Stimulated activated CD4-positive, alpha-beta T cell treated with anti-CD3 and anti-CD28 coated beads, TNF-alpha, amount 100 ng/mL, for 24 hours (primary cell): Measurements from ENCODE around the gene SLC29A2.
A peak's percentile ranks its signal among the peaks of the same experiment; 100 is the strongest.
"Not testable (repeated sequence)": the region's sequence is repeated elsewhere in the genome, so short reads cannot be mapped to it uniquely, and the experiment has no call there.

Experiments used
- DNase-seq, 3 experiments: peaks; one replicate each; pipeline ENCODE4 v3.0.0-alpha.2; 2020; ENCODE audit warnings: low read depth in 3 of 3

Gene SLC29A2

DNA sequence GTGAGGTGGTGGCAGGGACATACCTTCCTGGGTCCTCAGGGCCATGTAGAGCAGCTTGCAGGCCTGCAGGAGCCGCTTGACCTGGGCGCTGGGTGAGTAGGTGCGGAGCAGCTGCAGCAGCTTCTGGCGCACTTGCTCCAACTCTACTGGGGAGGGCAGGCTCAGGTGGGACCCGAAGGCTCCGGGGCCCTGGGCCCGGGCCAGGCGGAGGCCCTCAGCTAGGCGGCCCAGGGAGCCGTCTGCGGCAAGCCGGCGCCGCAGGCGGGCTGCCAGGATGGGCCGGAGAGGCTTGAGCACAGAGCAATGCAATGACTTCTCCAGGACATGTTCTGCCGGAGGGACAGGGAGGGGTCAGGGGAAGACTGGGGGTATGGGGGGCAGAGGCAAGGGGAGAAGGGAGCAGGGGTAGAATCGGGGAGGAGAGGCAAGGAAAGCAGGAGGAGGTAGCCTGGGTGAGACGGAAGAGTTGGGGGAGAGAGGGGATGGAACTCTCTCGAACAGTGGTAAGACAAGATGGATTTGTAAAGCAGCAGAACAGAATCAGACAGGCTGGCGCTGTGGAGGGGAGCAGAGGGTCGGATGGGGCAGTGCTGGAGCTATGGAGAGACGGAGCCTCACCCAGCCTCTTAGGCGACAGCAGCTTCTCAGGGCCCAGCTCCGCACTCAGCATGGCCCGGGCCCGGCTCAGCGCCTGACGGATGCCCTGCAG lies 37.5 kb downstream of the SLC29A2 start:
- DNase-seq: no peak

DNA sequence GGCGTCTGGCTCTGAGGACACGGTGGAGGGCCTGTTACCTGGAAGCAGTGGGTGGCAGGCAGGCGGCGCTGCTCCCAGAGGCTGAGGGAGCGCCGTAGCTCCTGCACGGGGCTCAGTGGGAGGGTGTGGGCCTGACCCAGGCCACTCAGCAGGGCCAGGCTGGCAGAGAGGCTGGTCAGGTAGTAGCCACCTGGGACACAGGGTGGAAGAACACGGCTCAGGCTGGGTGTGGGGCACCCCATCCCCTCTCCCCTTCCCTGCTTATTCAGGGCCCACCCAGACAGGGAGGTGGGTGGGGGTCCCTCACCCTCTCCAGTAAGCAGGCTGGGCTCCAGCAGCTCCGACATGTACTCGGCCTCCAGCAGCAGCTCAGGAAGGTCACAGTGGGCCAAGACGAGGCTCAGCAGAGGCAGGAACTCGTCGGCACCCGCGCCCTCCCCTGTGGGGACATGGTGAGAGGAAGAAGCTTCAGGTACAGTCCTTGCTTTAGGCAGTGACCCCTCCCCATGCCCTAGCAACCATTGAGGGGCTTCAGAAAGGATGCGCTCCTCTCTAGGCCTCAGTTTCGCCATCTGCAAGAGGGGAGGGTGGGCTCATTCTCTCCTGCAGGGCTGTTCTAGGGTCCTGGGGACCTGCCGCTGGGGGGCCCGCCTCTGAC lies 38.2 kb downstream of the SLC29A2 start:
- no peak for DNase-seq

DNA sequence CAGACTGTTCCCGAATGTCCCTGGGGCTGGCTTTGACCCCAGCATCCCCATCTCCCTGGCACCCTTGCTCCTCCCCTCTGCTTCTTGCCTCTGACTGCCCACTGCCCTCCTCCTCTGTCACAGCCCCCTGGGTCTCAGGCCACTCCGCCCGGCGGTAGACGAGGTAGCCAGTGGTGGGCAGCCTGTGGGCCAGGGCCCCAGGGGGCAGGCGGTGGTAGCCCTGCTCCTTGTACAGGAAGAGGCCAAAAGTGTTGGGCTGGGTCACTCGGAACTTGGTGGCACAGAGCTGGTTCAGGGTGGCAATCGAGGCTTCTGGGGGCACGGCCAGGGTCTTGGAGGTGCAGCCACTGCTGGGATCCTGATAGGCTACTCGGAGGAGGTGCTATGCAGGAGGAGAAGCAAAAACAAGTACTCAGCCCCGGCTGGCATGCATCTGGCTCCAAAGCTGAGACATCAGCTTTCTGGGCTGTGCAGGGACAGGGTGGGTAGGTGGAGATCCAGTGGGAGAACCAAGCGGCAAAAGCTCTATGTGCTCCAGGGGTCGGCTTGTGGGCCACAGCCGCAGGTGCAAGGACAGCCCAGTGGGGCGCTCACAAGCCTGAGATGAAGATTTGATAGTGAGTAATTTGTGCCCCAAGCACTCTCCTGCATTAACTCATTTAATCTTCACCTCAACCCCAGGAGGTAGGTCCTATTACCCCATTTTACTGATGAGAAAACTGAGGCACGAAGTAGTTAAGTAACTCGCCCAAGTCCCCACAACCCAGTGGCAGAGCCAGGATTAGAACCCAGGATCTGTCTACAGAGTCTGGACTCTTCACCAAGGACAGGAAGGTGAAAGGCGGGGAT lies 39.0 kb downstream of the SLC29A2 start:
- DNase-seq: no peak

DNA sequence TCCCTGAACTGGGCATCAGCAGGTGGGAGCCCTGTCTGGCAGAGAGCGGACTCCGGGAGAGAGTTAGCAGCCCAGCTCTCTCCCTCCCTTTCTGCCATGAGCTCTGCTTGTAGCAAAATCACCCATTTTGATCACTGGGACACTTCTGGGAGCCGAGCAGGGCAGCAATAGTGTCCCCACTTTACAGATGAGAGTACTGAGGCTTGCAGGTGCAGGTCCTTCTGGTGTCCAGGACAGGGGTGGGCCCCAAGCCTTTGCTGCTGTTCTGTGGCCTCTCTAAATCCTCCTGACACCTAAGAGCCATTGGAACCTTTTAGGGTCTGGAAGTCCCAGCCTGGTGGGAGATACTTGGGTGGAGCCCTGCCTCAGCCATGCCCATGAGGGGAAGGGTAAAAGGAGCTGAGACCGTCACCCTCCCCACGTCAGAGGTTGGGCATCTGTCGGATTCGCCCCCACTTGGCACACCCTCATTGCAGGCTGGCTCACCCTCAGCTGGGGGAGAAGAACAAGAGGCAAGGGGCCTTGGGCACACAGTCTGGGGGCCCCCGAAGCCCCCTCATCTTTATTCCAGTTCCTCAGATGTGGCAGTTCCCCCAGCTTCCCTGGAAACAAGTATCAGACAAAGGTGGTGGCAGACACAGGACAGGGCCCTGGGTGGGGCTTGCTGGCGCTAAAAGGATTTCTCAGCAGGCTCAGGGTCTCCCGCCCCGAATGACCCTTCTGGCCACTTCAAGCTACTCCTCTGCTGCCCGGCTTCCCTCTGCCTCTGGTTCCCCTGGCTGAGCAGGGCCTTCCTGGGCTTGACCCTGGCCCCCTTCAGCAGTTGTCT lies 39.8 kb downstream of the SLC29A2 start:
- no peak for DNase-seq

DNA sequence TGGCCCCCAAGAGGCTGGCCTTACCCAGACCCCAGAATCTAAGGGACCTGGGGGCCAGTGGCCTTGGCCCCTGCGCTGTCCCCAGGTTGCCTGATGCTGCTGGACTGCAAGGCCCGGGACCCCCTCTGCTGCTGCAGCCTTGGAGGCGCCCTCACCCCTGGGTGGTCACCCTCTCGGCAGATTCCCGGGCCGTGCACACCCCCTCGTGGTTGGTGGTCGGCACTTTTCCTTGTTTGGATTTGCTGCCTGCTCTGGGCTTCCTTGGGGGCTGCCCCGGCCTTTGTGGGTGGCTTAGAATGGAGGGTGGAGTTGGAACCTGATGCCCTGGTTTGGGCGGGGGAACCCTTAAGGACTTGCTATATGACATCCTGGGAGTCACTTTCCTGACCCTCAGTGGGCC lies 40.6 kb downstream of the SLC29A2 start:
- DNase-seq: no peak

DNA sequence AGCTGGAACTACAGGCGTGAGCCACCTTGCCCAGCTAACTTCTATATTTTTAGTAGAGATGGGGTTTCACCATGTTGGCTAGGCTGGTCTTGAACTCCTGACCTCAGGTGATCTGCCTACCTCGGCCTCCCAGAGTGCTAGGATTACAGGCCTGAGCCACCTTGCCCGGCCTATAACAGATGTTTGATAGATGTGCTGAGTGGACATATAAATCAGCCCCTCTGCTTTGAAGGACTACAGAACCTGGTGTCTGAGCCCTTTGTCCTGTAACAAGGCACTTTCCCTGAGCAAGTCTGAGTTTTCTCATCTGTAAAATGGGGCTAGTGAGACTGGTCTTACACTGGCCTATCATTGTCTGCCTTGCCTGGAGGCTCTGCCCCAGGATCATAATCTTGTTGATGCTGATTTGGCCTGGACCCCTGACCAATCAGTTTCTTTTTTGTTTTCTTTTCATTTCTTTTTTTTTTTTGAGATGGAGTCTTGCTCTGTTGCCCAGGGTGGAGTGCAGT lies 42.3 kb downstream of the SLC29A2 start:
- DNase-seq: no peak

DNA sequence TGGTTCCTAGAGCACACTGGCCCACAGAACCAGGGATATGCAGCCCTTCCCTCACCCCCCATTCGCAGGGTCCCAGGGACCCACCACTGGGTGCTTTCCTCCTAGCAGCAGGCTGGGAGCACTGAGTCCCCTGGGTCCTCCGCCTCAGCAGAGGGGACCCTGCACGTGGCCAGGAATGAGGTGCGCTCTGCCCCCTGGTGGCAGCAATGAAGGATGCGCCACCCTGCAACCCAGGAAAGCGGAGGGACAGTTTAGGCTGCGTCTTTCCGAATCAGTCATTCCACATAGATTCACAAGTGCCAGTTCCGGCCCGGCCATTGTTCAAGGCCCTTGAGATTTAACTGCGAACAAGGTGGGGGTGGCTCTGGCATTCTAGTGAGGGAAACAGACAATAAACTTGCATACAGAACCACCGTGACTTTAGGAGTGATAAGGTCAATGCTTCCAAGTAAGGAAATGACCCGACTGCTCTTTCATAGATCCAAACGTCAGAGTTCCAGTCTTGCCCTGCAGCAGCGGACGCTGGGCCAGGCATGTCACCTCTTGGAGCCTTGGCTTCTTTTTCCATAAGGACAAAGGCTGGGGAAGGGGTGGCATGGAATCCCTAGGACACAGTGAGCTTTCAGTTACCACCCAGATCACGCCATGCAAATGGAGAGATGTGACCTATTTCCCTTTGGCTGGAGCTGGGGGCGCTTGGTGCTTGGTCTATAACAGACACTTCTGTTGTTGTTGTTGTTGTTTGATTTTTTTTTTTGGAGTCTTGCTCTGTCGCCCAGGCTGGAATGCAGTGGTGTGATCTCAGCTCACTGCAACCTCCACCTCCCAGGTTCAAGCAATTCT lies 43.0 kb downstream of the SLC29A2 start:
- peak; percentile 68 to 83 (median 70) for DNase-seq

DNA sequence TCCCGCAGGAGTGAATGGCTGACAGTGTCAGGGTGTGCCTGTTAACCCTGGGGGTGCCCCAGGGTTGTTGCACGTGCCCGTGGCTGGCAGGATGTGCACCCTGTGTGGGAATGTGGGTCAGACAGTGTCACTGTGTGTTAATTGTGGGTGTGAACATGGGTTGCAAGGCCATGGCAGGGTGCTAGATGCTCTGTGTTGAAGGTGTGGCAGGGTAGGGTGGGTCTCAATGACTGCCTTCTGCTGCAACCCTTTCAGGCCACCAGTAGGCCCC lies 43.6 kb downstream of the SLC29A2 start:
- DNase-seq: no peak

DNA sequence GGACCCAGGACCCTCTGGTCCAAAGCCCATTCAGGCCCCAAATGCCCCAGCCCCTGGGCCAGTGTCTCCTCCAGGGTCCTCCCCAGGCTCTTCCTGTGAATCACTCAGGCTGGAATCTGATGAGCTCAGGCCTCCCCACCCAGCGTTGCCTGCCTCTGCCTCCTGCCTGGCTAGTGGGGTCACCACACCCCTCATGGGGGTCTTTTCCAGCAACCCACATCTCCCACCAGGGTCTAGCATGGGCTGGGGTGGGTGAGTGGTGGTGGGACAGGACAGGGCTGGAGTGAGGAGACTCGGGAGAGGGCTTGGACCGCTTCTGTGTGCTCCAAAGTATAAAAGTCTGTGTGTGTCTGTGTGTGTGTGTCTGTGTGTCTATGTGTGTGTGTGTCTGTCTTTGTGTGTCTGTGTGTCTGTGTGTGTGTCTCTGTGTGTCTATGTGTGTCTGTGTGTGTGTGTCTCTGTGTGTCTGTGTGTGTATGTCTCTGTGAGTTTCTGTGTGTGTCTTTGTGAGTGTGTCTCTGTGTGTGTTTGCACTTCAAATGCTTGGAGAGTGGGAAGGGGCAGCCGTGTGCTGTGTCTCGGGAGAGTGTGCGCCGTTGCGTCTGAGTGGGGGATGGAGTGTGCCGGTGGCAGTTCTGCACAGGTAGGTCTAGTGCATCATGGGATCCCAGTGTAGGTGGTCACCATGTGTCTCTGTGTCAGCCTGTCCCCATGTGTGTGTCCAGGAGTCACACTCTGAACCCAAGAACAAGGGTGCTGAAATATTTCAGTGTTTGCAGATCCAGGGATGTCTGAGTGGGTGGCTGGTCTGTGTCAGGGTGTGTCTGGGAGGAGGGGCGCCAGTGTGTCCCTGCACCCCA lies 44.2 kb downstream of the SLC29A2 start:
- DNase-seq: no peak

DNA sequence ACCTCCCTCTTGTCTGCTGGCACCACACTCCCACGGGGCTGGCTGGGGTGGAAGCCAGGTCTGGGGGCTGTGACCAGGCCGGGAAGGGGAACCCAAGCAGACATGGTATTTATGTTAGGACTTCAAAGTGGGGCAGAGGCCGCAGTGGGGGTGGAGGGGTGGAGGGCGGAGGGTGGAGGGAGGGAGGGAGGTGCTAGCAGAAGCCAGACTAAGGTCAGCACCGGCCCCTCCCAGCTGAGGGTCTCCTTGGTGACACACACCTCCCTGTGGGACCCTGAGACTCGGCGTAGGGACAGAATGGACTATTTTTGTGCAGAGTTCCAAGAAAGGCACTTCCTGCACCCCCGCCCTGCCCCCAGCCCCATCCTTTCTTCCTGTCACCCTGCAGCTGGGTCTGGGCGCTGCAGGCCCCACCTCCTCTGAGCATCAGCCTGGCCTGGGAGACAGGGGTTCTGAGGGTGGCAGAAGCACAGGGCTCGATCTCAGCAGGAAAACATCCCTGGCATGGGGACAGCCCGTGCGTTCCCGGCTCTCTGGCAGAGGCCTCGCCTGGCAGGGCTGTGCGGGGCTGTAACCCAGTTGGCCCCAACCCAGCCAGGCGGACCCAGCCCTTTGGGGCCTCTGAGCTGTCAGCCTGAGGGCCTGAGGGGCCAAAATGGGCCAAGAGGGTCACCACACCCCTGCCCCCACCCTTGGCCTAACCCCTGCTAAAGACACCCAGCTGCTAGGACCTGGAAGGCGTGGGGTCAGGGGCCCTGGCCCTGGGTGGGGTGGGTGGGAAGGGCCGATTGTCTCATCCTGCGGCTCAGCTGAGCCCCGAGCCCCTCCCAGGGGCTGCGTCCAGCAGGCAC lies 45.1 kb downstream of the SLC29A2 start:
- no peak for DNase-seq

DNA sequence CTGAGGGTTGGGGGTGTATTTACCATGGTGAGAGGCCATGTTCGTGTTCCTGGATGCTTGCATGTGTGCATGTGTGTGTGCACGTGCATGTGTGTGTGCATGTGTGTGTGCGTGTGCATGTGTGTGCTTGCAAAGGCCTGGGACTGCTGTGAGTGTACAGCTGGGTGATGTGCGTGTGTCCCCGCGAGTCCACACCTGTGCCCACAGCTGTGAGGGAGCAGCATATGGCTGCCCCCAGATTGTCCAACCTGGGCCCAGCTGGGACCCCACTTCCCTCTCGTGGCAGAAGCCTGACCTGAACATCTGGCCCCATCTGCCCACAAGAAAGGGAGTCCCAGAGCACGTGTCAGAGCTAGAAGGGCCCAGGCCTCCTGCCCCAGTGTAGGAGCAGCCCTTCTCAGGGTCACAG lies 46.3 kb downstream of the SLC29A2 start:
- DNase-seq: no peak

DNA sequence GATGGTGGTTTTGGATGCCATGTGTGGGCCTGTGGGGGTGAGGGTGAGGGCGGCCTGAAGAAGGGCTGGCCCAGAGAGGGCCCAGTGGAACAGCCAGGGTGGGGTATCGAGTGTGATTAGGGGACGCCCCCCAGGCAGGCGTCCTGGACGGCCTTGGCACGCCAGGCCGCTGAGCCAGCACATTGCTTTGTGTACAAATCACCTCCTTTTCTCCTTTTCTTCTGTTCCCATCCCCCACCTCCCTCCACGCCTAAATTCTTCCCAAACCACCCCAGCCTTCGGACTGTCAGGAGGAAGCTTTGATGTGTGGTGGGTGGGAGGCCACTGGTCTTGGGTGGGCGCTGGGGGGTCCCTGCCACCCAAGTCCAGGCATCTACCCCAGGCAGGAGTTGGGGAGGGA lies 46.9 kb downstream of the SLC29A2 start:
- DNase-seq: no peak

DNA sequence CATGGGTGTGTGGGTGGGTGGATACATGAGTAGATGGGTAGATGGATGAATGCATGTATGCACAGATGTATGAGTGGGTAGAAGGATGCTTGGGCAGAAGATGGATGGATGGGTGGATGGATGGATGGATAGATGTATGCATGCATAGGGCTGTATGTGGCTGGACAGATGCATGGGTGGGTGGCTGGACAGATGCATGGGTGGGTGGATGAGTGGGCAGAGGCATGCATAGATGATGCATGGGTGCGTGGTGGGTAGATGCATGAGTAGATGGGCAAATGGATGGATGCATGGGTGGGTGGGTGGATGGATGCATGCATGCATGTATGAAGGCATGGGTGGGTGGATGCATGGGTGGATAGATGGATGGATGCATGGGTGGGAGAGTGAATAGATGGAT lies 47.9 kb downstream of the SLC29A2 start:
- DNase-seq: no peak

DNA sequence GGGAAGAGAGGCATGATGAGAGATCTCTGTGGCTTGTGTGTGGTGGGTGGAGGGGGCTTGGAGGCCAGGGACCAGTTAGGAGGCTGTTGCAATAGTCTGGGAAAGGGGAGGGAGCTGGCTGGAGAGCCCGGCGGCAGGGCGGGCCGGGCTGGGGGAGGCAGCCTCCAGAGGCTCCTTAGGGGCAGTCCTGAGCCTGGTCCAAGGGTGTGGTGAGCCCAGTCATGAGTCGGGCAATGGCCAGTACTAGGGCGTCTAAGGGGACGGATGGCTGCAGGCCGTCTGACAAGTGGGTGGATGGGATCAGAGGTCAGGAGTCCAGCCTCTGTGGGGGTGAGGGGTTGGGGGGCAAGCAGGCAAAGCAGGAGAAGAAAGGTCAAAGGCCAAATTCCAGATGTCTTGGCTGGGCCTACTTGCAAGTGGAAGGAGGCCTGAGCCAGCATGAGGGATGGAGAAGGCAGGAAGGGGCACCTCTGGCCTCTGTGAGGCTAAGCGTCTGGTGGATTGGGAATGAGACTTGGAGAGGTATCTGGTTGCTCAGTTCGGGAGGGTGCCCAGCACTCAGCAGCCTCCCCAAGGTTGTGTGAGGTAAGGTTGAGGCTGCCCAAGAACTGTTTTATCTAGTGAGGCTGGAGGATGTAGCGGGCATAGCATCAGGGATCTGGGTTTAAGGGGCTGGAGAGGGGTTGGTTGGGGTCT lies 48.7 kb downstream of the SLC29A2 start:
- DNase-seq: no peak

DNA sequence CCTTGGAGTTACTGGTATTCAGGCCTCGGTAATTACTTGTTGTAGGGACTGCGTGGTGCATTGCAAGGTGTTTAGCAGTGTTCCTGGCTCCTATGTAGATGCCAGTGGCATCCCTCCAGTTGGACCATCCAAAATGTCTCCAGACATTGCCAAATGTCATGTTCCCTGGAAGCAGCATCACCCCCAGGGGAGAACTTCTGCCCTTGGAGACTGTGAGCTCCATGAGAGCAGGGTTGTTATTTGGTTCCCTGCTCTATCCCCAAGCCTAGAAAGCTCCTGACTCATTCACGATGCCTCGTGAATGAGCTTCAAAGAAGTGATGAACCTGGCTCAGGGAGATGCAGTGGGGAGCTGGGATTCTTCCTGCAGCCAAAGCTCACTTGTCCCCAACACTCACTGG lies 50.0 kb downstream of the SLC29A2 start:
- no peak for DNase-seq

DNA sequence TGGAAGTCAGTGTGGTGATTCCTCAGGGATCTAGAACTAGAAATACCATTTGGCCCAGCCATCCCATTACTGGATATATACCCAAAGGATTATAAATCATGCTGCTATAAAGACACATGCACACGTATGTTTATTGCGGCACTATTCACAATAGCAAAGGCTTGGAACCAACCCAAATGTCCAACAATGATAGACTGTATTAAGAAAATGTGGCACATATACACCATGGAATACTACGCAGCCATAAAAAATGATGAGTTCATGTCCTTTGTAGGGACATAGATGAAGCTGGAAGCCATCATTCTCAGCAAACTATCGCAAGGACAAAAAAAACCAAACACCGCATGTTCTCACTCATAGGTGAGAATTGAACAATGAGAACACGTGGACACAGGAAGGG lies 50.8 kb downstream of the SLC29A2 start:
- not testable (repeated sequence) for DNase-seq

DNA sequence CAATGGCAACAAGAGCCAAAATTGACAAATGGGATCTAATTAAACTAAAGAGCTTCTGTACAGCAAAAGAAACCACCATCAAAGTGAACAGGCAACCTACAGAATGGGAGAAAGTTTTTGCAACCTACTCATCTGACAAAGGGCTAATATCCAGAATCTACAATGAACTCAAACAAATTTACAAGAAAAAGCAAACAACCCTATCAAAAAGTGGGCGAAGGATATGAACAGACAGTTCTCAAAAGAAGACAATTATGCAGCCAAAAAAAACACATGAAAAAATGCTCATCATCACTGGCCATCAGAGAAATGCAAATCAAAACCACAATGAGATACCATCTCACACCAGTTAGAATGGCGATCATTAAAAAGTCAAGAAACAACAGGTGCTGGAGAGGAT lies 51.3 kb downstream of the SLC29A2 start:
- not testable (repeated sequence) for DNase-seq

DNA sequence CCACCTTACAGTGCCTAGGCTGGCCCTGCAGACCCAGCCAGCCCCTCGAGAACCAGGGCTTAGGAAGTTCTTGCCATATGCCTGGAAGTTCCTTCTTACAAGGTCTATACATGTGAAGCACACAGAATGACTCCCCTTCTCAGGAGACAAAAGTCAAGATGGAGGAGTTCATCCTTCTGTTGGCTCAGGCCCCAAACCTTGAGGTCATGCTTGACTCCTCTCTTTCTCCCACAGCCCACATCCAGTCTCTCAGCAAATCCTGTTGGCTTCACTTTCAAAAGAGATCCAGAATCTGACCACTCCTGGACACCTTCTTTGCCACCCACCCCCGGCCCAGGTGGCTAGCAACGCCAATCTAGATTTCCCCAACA lies 53.0 kb downstream of the SLC29A2 start:
- no peak for DNase-seq
